Measurements from ENCODE around the gene PAK3.

GRCh38 chrX:111102636-111103035 is 6.6 kb downstream of the PAK3 start:
- no peak for TF ChIP-seq PPARA (CRISPR knock-in tag; IDR thresholded peaks at IDR 0.05; ENCODE audit: borderline replicate concordance)
- no peak for TF ChIP-seq RARB (CRISPR knock-in tag; IDR thresholded peaks at IDR 0.05)
- TF ChIP-seq ZFP3 (CRISPR knock-in tag; IDR thresholded peaks at IDR 0.05), result no peak
- TF ChIP-seq ESRRG (CRISPR knock-in tag; IDR thresholded peaks at IDR 0.05), result no peak
- TF ChIP-seq BACH2 (CRISPR knock-in tag; IDR thresholded peaks at IDR 0.05; ENCODE audit: borderline replicate concordance), result no peak
- TF ChIP-seq, protein P1, sequence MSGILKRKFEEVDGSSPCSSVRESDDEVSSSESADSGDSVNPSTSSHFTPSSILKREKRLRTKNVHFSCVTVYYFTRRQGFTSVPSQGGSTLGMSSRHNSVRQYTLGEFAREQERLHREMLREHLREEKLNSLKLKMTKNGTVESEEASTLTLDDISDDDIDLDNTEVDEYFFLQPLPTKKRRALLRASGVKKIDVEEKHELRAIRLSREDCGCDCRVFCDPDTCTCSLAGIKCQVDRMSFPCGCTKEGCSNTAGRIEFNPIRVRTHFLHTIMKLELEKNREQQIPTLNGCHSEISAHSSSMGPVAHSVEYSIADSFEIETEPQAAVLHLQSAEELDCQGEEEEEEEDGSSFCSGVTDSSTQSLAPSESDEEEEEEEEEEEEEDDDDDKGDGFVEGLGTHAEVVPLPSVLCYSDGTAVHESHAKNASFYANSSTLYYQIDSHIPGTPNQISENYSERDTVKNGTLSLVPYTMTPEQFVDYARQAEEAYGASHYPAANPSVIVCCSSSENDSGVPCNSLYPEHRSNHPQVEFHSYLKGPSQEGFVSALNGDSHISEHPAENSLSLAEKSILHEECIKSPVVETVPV (CRISPR knock-in tag; IDR thresholded peaks at IDR 0.05), result no peak
- TF ChIP-seq, protein P2, sequence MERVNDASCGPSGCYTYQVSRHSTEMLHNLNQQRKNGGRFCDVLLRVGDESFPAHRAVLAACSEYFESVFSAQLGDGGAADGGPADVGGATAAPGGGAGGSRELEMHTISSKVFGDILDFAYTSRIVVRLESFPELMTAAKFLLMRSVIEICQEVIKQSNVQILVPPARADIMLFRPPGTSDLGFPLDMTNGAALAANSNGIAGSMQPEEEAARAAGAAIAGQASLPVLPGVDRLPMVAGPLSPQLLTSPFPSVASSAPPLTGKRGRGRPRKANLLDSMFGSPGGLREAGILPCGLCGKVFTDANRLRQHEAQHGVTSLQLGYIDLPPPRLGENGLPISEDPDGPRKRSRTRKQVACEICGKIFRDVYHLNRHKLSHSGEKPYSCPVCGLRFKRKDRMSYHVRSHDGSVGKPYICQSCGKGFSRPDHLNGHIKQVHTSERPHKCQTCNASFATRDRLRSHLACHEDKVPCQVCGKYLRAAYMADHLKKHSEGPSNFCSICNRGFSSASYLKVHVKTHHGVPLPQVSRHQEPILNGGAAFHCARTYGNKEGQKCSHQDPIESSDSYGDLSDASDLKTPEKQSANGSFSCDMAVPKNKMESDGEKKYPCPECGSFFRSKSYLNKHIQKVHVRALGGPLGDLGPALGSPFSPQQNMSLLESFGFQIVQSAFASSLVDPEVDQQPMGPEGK (CRISPR knock-in tag; IDR thresholded peaks at IDR 0.05; ENCODE audit: borderline replicate concordance), result no peak
- TF ChIP-seq ZNF70 (CRISPR knock-in tag; IDR thresholded peaks at IDR 0.05), result no peak
- no peak for TF ChIP-seq SNAI2 (CRISPR knock-in tag; IDR thresholded peaks at IDR 0.05)

Measured in SK-N-SH treated with all-trans-retinoic acid at 6 μM for 48 hours (cell line).